Measurements from ENCODE around the gene SUGCT. TPM values are rescaled to one million over a fixed set of nuclear protein-coding genes. Genes with fewer than 3 reads are reported as not detected.

SUGCT gene
- total and polyA plus RNA-seq, 8 donors: 2.0 to 4.2 (median 2.9) TPM

DNA sequence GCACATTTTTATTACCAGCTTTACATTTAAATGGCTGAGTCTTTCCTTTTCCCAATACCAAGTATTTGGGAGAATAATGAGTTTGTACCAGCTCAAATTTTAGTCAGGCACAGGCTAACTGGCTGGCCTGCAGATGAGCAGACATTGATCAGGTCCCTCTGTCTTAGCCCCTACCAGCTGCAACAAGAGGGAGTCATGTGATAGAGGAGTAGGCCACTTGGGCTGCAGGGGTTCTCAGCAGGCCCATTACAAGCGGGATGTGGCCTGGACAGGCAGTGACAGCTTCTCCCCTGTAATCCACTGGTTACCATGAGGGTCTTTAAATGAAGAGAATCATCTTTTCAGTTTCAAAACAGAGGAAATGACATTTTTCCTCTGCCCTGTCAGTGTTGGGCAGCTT is 283.6 kb downstream of the SUGCT start:
- no peak overlapping the region for H3K27ac ChIP-seq
- no peak overlapping the region for H3K4me3 ChIP-seq
- peaks cover 0 to 4% of the 10 kb centered on the region in 2 donors for H3K4me1 ChIP-seq
- H3K9me3 ChIP-seq: no peaks in the 10 kb centered on the region
- DNase-seq (no peak), ATAC-seq (no peak)
- no peaks in the 10 kb centered on the region for H3K36me3 ChIP-seq
- intact Hi-C loops (cut with DNase I): no loop called here
- H3K27me3 ChIP-seq: no peaks in the 10 kb centered on the region
- TF ChIP-seq, protein P1, sequence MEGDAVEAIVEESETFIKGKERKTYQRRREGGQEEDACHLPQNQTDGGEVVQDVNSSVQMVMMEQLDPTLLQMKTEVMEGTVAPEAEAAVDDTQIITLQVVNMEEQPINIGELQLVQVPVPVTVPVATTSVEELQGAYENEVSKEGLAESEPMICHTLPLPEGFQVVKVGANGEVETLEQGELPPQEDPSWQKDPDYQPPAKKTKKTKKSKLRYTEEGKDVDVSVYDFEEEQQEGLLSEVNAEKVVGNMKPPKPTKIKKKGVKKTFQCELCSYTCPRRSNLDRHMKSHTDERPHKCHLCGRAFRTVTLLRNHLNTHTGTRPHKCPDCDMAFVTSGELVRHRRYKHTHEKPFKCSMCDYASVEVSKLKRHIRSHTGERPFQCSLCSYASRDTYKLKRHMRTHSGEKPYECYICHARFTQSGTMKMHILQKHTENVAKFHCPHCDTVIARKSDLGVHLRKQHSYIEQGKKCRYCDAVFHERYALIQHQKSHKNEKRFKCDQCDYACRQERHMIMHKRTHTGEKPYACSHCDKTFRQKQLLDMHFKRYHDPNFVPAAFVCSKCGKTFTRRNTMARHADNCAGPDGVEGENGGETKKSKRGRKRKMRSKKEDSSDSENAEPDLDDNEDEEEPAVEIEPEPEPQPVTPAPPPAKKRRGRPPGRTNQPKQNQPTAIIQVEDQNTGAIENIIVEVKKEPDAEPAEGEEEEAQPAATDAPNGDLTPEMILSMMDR (IDR thresholded peaks at IDR 0.05): no peak

- intact Hi-C loops (cut with DNase I): no loop called here
- H3K4me1 ChIP-seq: peaks cover 0 to 4% of the 10 kb centered on the region in 2 donors
- no peak overlapping the region for H3K4me3 ChIP-seq
- H3K27me3 ChIP-seq: no peaks in the 10 kb centered on the region
- DNase-seq (no peak), ATAC-seq (no peak)
- TF ChIP-seq, protein P1 (IDR thresholded peaks at IDR 0.05): no peak
- H3K27ac ChIP-seq: no peak overlapping the region
- no peaks in the 10 kb centered on the region for H3K9me3 ChIP-seq
- H3K36me3 ChIP-seq: no peaks in the 10 kb centered on the region
Observed at GRCh38 chr7:40418983-40419382, 284.2 kb downstream of the SUGCT start.

GRCh38 chr7:40419806-40420205 is 285.0 kb downstream of the SUGCT start:
- peaks cover 0 to 4% of the 10 kb centered on the region in 2 donors for H3K4me1 ChIP-seq
- no peak overlapping the region for H3K27ac ChIP-seq
- no peaks in the 10 kb centered on the region for H3K36me3 ChIP-seq
- peak in 1 of 4 donors; percentile 1 for DNase-seq
- H3K9me3 ChIP-seq: no peaks in the 10 kb centered on the region
- no peak overlapping the region for H3K4me3 ChIP-seq
- TF ChIP-seq, protein P1 (IDR thresholded peaks at IDR 0.05): no peak
- no peaks in the 10 kb centered on the region for H3K27me3 ChIP-seq
- intact Hi-C loops (cut with DNase I): no loop called here
- peak; percentile 37 for ATAC-seq

GRCh38 chr7:40421433-40421832 is 286.6 kb downstream of the SUGCT start:
- peaks cover 0 to 4% of the 10 kb centered on the region in 2 donors for H3K4me1 ChIP-seq
- H3K27me3 ChIP-seq: no peaks in the 10 kb centered on the region
- H3K36me3 ChIP-seq: no peaks in the 10 kb centered on the region
- H3K4me3 ChIP-seq: no peak overlapping the region
- intact Hi-C loops (cut with DNase I): no loop called here
- H3K27ac ChIP-seq: no peak overlapping the region
- DNase-seq: no peak
- TF ChIP-seq, protein P1 (IDR thresholded peaks at IDR 0.05): no peak
- H3K9me3 ChIP-seq: no peaks in the 10 kb centered on the region
- ATAC-seq: no peak

DNA sequence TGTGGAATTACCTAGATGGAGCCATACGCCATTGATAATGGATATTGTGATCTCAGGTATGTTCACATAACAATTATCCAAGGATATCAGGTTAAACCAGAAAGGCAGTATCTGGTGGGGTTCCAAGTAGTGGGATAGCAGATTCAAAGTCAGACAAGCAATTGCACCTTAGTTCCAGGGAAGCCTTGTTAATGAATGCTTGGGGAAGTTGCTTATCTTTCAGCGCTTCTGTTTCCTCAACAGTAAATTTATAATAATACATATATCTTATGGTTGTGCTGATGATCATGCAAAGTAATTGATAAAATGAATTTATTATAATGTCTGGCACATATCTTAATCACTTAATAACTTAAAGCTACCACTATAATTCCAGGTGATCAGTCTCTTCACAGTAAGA is 290.9 kb downstream of the SUGCT start:
- intact Hi-C loops (cut with DNase I): no loop called here
- Histone ChIP-seq H3K4me1 (no peaks in the 10 kb centered on the region), H3K27me3 (no peaks in the 10 kb centered on the region), H3K27ac (no peak overlapping the region), H3K9me3 (no peaks in the 10 kb centered on the region), H3K36me3 (no peaks in the 10 kb centered on the region), H3K4me3 (no peak overlapping the region)
- ATAC-seq (no peak), DNase-seq (no peak)
- TF ChIP-seq, protein P1 (IDR thresholded peaks at IDR 0.05): no peak

Measured in left lung (tissue), 10 donors.